ENCODE results near the gene ARHGEF39. TPM values are rescaled to one million over a fixed set of nuclear protein-coding genes. Genes with fewer than 3 reads are reported as not detected.
A peak's percentile ranks its signal among the peaks of the same experiment; 100 is the strongest.

ARHGEF39 gene
- total RNA-seq, 1 experiment from 2014 or later: 12.4 TPM

DNA sequence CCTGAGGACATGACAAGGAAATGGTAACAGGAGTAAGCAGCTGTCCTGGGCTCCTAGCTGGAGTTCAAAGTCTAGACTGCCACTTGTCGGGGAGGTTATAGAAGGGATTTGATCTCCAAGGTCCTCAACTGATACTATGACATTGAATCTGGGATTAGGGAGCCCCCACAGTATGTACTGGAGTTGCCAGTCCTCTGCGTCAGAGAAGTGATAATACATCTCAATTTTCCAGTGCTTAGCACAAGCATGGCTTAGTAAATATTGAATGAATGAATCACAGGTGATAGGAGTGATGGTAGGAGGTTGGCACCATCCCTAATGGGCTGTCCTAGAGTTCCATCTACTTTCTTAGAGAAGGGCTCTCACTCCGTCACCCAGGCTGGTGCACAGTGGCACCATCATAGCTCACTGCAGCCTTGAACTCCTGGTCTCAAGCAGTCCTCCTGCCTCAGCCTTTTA, 31.0 kb upstream of the ARHGEF39 start:
- in situ Hi-C loops (cut with HindIII; ENCODE audit: low sequenced_read_pairs): no loop called here
- no peak for DNase-seq (ENCODE audit: low spot score)

GRCh38 chr9:35691757-35692301, 26.8 kb upstream of the ARHGEF39 start:
- in situ Hi-C loops (cut with HindIII; ENCODE audit: low sequenced_read_pairs): no loop called here
- DNase-seq (ENCODE audit: low spot score): no peak

- in situ Hi-C loops (cut with HindIII; ENCODE audit: low sequenced_read_pairs): no loop called here
- DNase-seq (ENCODE audit: low spot score): no peak
These were observed 26.3 kb upstream of the ARHGEF39 start for GRCh38 chr9:35691334-35691650.

GRCh38 chr9:35690614-35691333, 25.8 kb upstream of the ARHGEF39 start:
- in situ Hi-C loops (cut with HindIII; ENCODE audit: low sequenced_read_pairs): no loop called here
- peak; percentile 79 for DNase-seq (ENCODE audit: low spot score)

DNA sequence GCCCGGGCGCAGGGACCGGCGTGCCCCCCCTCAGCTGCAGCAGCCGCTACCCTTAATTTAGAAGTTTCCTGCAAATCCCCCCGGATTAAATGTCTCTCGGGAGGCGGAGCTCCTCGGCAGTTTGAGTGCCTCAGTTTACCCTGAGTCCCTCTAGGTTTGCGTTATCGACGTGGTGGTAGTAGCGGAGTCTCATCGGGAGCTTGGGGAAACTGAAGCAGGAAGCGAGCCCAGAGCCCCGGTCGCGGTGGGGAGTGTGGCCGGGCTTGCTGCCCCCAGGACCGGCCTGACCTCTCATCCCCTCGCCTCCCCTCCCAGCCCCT, 25.3 kb upstream of the ARHGEF39 start:
- DNase-seq (ENCODE audit: low spot score): no peak
- in situ Hi-C loops (cut with HindIII; ENCODE audit: low sequenced_read_pairs): no loop called here

DNA sequence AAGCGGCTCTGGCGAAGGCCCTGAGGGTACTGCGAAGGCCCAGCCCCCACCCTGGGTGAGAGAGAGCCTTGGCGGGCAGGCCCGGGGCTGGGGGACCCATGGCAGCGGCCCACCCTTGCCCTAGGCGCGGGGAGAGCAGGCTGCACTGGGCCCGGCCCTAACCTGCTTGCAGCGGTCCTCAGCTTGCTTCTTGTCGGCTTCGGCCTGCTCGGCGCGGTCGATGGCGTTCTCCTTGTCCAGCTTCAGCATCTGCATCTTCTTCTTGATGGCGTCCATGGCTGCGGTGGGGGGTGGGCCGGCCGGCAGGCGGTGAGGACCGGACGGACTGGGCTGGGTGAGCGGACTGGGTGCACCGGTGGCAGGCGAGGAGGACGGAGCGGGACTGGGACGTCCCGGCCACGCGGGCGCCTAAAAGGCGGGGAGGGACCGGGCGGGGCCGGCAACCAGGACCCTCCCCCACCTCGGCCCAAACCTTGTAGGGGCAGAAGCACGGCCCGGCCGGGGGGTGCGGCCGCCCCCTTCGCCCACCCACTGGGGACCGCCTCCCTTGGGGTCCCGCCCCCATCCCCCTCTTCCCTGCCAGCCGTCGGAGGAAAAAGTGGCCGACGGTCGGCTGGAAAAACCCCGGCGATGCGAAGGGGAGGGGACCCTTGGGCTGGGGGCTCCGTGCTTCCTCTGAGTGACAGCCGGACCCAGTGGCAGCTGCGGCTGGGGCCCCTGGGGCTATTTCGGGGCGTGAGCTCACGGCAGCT, 24.7 kb upstream of the ARHGEF39 start, which contains the start of gene TPM2:
Gene TPM2 (minus strand): TSS at position 384 of the 752 bp plus-strand sequence. CDS start 108 bp downstream, at position 276.
- DNase-seq (ENCODE audit: low spot score): no peak
- in situ Hi-C loops (cut with HindIII; ENCODE audit: low sequenced_read_pairs): no loop called here

DNA sequence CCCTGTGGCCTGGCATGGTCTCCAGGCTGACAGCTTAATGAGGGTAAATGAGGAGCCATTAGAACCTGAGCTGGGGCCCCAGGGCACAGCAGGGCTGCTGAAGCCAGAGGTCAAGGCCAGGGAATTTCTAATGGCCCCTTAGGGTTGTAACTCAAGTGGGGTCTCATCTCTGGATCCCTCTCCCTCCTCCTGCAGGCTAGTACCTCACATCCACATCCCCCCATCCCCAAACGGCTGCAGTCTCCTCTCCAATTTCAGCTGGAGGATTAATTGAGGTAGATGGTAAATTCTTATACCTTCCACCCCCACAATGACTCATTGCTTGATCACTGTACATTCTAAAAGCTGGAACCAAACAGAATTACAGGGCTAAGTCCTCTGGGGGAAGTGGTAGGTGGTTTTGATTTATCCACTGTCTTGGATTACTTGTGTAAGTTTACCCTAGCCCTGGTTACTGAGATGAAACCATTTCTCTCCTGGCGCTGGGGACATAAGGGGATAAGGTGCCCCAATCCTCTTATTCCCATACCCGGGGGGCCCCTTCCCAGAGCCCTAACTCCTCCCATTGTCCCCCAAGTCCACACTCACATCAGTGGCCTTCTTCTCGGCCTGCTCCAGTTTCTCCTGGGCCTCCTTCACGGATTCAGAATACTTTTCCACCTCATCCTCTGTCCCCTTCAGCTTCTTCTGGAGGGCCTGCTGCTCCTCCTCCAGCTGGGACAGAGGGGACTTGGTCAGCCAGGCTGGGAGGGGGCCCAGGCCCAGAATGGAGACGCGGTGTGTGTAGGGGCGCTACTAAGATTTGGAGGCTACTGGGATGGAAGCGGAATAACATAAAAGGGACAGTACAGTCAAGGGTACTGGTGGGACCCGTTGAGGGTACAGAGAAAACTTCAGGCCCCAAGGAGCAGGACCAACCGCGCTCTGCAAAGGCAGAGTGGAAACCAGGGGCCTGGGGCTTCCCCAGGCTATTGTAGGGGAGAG, 23.9 kb upstream of the ARHGEF39 start:
- in situ Hi-C loops (cut with HindIII; ENCODE audit: low sequenced_read_pairs): no loop called here
- DNase-seq (ENCODE audit: low spot score): no peak

GRCh38 chr9:35687972-35688557, 23.1 kb upstream of the ARHGEF39 start:
- in situ Hi-C loops (cut with HindIII; ENCODE audit: low sequenced_read_pairs): no loop called here
- DNase-seq (ENCODE audit: low spot score): no peak

- DNase-seq (ENCODE audit: low spot score): no peak
- in situ Hi-C loops (cut with HindIII; ENCODE audit: low sequenced_read_pairs): no loop called here
These were observed 22.3 kb upstream of the ARHGEF39 start for GRCh38 chr9:35687306-35687705.

DNA sequence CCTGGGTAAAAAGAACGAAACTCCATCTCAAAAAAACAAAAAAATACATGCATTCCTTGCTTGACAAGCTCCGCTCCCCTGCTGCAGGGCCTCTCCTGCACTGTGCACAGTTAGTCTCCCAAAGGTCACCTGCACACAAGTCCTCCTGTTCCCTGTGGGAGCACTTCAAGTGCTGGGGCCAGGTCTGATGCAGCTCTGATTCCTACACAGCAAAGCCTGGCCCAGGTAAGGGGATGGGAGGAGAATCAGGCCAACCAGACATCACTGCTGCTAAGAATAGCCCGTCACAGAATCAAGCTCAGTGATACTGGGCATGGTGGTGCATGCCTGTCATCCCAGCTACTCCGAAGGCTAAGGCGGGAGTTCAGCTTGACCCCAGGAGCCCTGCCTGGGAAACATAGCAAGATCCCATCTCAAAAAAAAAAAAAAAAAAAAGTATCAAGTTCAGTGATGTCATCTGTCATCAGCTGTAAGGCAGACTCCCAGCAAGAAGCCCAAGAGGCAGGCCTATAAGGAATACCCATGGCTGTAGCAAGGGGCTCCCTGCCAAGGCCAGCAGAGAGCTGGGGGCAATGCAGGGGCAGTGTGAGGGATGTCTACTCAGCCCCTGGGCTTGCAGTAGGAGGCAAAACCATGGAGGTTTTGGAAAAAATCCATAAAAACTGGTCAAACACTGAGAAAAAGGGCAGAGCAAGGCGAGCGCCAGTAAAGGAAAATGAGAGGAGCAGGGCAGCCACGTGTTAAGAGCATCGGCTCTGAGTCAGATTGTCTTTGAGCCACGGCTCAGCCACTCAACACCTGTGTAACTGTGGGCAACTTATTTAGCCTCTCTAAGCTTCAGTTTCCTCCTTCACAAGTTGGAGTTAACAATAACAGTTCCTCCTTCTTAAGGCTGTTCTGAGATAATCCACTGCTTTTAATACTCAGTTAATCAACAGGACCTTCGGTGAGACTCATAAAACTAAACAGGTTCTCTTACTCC, 21.5 kb upstream of the ARHGEF39 start:
- in situ Hi-C loops (cut with HindIII; ENCODE audit: low sequenced_read_pairs): no loop called here
- peak; percentile 95 for DNase-seq (ENCODE audit: low spot score)

GRCh38 chr9:35685506-35685905, 20.5 kb upstream of the ARHGEF39 start:
- DNase-seq (ENCODE audit: low spot score): no peak
- in situ Hi-C loops (cut with HindIII; ENCODE audit: low sequenced_read_pairs): no loop called here

DNA sequence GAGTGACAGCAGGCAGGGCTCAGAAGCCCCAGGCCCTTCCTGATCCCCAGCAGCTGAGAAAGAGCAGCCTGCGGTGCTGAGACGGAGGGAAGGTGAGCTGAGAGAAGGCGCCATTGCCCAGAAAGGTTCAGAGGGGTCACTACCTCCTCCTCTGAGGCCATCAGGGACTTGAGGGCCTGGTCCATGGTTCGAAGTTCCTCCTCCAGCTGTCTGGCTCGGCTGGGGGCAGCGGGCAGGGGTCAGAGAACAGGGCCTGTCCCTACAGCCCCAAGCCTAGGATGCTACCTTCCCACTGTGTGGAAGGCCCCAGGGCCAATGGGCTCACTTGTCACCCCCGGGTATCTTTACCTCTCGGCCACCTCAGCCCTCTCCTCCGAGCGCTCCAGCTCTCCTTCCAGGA, 19.9 kb upstream of the ARHGEF39 start:
- DNase-seq (ENCODE audit: low spot score): no peak
- in situ Hi-C loops (cut with HindIII; ENCODE audit: low sequenced_read_pairs): no loop called here

DNA sequence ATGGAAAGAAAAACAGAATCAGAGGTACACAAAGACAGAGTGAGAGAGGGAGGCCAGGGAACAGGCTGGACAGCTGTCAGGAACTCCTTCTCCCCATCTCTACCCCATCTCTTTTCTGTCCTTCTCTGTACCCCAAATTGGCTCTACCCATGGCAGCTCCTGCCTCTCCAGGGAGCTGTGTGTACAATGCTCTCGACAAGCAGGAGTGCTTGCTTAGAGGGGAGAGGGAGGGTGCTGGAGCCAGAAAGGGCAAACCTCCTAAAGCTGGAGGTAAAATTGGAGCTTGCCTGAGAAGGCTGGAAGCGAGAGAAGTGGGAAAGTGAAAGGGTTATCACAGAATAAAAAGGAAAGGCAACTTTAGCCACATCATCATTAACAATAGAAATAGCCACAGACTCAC, 18.3 kb upstream of the ARHGEF39 start:
- in situ Hi-C loops (cut with HindIII; ENCODE audit: low sequenced_read_pairs): no loop called here
- DNase-seq (ENCODE audit: low spot score): no peak

GRCh38 chr9:35682520-35683315, 17.7 kb upstream of the ARHGEF39 start:
- in situ Hi-C loops (cut with HindIII; ENCODE audit: low sequenced_read_pairs): no loop called here
- DNase-seq (ENCODE audit: low spot score): no peak

DNA sequence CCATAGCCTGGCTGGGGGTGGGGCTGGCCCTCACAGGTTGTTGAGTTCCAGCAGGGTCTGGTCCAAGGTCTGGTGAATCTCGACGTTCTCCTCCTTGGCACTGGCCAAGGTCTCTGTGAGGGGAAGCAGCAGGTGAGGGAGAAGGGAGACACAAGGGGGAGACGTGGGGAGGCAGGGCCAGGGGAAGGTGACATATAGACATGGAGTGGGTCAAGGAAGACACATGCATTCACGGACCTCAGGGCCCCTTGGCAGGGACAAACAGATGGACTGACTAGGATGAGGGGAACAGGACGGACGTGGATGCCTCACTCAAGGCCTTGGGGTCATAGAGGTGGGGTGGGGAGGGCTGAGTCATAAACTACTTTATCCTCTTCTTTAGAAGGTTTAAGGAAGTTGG, 17.1 kb upstream of the ARHGEF39 start:
- DNase-seq (ENCODE audit: low spot score): no peak
- in situ Hi-C loops (cut with HindIII; ENCODE audit: low sequenced_read_pairs): no loop called here

DNA sequence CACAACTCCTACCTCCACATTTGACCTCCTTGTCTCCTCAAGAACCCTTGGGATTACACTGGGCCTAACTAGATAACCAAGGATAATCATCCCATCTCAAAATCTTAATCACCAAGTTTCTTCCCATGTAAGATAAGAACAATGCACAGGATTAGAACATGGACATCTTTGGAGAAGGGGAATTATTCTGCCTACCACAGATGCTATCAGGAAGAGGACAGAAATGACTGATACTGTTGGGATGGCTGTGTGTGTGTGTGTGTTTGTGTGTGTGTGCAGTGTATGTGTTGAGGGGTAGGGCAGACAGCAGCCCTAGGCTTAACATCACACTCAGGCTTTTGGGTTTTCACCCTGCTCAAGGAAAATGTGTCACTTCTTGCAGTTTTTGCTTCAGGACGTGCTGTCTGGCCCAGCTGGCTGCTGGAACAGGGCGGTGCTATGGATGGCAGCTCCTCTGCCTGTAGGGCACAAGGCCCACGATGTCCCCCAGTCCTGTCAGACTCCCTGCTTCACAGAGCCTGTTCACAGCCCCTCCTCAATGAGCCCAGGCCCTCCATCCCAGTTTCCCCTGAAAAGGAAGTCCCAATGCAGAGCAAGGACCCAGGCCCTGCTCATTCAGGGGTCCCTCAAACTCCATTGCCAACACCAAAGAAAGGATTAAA, 16.5 kb upstream of the ARHGEF39 start:
- DNase-seq (ENCODE audit: low spot score): no peak
- in situ Hi-C loops (cut with HindIII; ENCODE audit: low sequenced_read_pairs): no loop called here

Data from G401 (cell line).